Measurements from ENCODE around the gene STX8. TPM values are rescaled to one million over a fixed set of nuclear protein-coding genes. Genes with fewer than 3 reads are reported as not detected.

Gene STX8
- total RNA-seq, 1 experiment from 2014 or later = 50.3 TPM

GRCh38 chr17:9465210-9465921 lies 110.3 kb downstream of the STX8 start:
- no peak for ATAC-seq
- no TSS peak for BruUV-seq (replicated peaks)
- ChIA-PET CTCF (no interaction called here), POLR2A (no interaction called here)
- H3K4me1 ChIP-seq (ENCODE audit: control insufficient read depth, insufficient read depth, low read length) = no peaks in the 10 kb centered on the region
- no peaks in the 10 kb centered on the region for H3K36me3 ChIP-seq (ENCODE audit: control insufficient read depth, insufficient read depth, low read length)
- H3K4me3 ChIP-seq (ENCODE audit: low read depth in 2 of 2, low read length in 2 of 2) = no peak overlapping the region
- H3K27ac ChIP-seq (ENCODE audit: low read length) = no peak overlapping the region
- no peaks in the 10 kb centered on the region for H3K27me3 ChIP-seq (ENCODE audit: control insufficient read depth, insufficient read depth, low read length)
- H3K9me3 ChIP-seq (ENCODE audit: control insufficient read depth, insufficient read depth, low read depth, low read length) = no peaks in the 10 kb centered on the region
- DNase-seq (ENCODE audit: low read depth, low spot score) = no peak
- TF ChIP-seq REST (IDR thresholded peaks at IDR 0.05; ENCODE audit: insufficient read depth in 1 of 2, low read depth in 2 of 2, low read length in 1 of 2) = no peak
- TF ChIP-seq SIN3A (IDR thresholded peaks at IDR 0.05; ENCODE audit: borderline replicate concordance, insufficient read depth, low read depth, low read length) = no peak
- TF ChIP-seq CTCF (IDR thresholded peaks at IDR 0.05) = no peak
- no peak for TF ChIP-seq TCF7L2 (IDR thresholded peaks at IDR 0.05; ENCODE audit: low read depth, low read length)
- TF ChIP-seq POLR2AphosphoS5 (IDR thresholded peaks at IDR 0.05; ENCODE audit: low read depth, low read length) = no peak
- intact Hi-C loops (cut with micrococcal nuclease; ENCODE audit: unreplicated experiment) = no loop called here
- in situ Hi-C loops (cut with HindIII; ENCODE audit: low pct_unique_long_range_greater_than_20kb, low sequenced_read_pairs) = no loop called here

GRCh38 chr17:9457005-9457404 lies 118.6 kb downstream of the STX8 start:
- no peaks in the 10 kb centered on the region for H3K9me3 ChIP-seq (ENCODE audit: control insufficient read depth, insufficient read depth, low read depth, low read length)
- no peaks in the 10 kb centered on the region for H3K27me3 ChIP-seq (ENCODE audit: control insufficient read depth, insufficient read depth, low read length)
- no peak for DNase-seq (ENCODE audit: low read depth, low spot score)
- ChIA-PET CTCF (no interaction called here), POLR2A (no interaction called here)
- ATAC-seq = no peak
- no peak overlapping the region for H3K4me3 ChIP-seq (ENCODE audit: low read depth in 2 of 2, low read length in 2 of 2)
- TF ChIP-seq REST (IDR thresholded peaks at IDR 0.05; ENCODE audit: insufficient read depth in 1 of 2, low read depth in 2 of 2, low read length in 1 of 2) = no peak
- H3K27ac ChIP-seq (ENCODE audit: low read length) = no peak overlapping the region
- H3K4me1 ChIP-seq (ENCODE audit: control insufficient read depth, insufficient read depth, low read length) = no peaks in the 10 kb centered on the region
- no peaks in the 10 kb centered on the region for H3K36me3 ChIP-seq (ENCODE audit: control insufficient read depth, insufficient read depth, low read length)
- intact Hi-C loops (cut with micrococcal nuclease; ENCODE audit: unreplicated experiment) = no loop called here
- in situ Hi-C loops (cut with HindIII; ENCODE audit: low pct_unique_long_range_greater_than_20kb, low sequenced_read_pairs) = no loop called here
- no TSS peak for BruUV-seq (replicated peaks)
